ENCODE data around the gene PLA2G4A. TPM values are rescaled to one million over a fixed set of nuclear protein-coding genes. Genes with fewer than 3 reads are reported as not detected.

The PLA2G4A gene
- total and polyA plus RNA-seq, 2 donors (not counting 1 experiment from before 2014, with no cell fraction given): 2.8 to 5.8 TPM

DNA sequence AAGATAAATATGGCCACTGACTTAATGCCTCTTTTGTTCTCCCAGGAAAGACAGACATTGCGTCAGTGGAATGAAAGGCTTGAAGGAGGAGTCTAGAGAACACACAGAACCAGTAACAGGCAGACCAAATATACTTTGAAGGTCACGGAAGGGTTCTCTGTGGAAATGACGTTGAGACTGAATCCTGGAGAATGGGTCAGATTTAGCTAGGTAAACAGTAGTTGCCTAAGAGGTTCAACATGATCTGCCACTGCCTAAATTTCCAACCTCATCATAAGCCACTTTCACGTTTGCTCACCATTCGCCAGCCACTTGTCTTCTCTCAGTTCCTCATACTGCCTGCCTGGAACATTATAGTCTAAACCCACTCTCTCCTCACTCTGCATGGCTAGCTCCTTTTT is 20.5 kb downstream of the PLA2G4A start:
- Histone ChIP-seq H3K27ac (ENCODE audit: insufficient read depth, low read length) (no peak overlapping the region), H3K4me2 (ENCODE audit: extremely low read depth, insufficient read depth, low read length) (no peak overlapping the region), H3K36me3 (ENCODE audit: control insufficient read depth, insufficient read depth, low read length) (no peaks in the 10 kb centered on the region), H3K9me3 (ENCODE audit: control insufficient read depth, insufficient read depth, low read depth, low read length) (no peaks in the 10 kb centered on the region), H3K27me3 (ENCODE audit: control insufficient read depth, insufficient read depth, low read length) (no peaks in the 10 kb centered on the region), H4K20me1 (ENCODE audit: control insufficient read depth, extremely low read depth, insufficient read depth, low read length) (no peaks in the 10 kb centered on the region), H3K4me3 (replicated peaks in 1 of 4; ENCODE audit: control extremely low read depth in 1 of 4, insufficient read depth in 1 of 4, low read depth in 3 of 4, low read length in 4 of 4) (no peak overlapping the region), H3K9ac (ENCODE audit: insufficient read depth, low read length) (no peak overlapping the region), H2AFZ (ENCODE audit: low read length) (no peak overlapping the region), H3K4me1 (ENCODE audit: control insufficient read depth, extremely low read depth, insufficient read depth, low read length) (no peaks in the 10 kb centered on the region), H3K79me2 (ENCODE audit: control insufficient read depth, insufficient read depth, low read length) (no peaks in the 10 kb centered on the region)
- DNase-seq (ENCODE audit: low read depth in 2 of 2): no peak
- TF ChIP-seq EZH2 (IDR thresholded peaks at IDR 0.05; ENCODE audit: low read length, missing control alignments): no peak

DNA sequence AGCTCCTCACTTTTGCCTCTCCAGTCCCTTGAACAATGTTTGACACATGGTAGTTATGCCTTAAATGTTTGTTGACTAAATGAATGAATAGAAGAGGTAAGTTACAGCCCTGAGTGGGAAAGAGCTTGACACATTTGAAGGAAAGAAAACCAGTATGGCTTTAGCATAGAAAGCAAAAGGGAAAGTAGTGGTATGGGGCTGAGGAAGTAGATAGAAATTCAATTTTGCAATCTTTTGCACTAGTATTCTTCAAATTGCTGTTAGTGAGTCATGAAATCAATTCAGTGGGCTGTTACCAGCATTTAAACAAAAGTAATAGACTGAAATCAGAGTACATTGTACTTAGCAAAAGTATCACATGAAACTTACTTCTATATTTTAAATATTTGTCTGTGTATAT is 21.1 kb downstream of the PLA2G4A start:
- Histone ChIP-seq H3K36me3 (ENCODE audit: control insufficient read depth, insufficient read depth, low read length) (no peaks in the 10 kb centered on the region), H3K27me3 (ENCODE audit: control insufficient read depth, insufficient read depth, low read length) (no peaks in the 10 kb centered on the region), H3K9ac (ENCODE audit: insufficient read depth, low read length) (no peak overlapping the region), H3K4me2 (ENCODE audit: extremely low read depth, insufficient read depth, low read length) (no peak overlapping the region), H2AFZ (ENCODE audit: low read length) (no peak overlapping the region), H3K27ac (ENCODE audit: insufficient read depth, low read length) (no peak overlapping the region), H3K9me3 (ENCODE audit: control insufficient read depth, insufficient read depth, low read depth, low read length) (no peaks in the 10 kb centered on the region), H3K4me3 (replicated peaks in 1 of 4; ENCODE audit: control extremely low read depth in 1 of 4, insufficient read depth in 1 of 4, low read depth in 3 of 4, low read length in 4 of 4) (no peak overlapping the region), H3K79me2 (ENCODE audit: control insufficient read depth, insufficient read depth, low read length) (no peaks in the 10 kb centered on the region), H3K4me1 (ENCODE audit: control insufficient read depth, extremely low read depth, insufficient read depth, low read length) (no peaks in the 10 kb centered on the region), H4K20me1 (ENCODE audit: control insufficient read depth, extremely low read depth, insufficient read depth, low read length) (no peaks in the 10 kb centered on the region)
- peak in 1 of 2 donors; percentile 2 for DNase-seq (ENCODE audit: low read depth in 2 of 2)
- TF ChIP-seq, protein P1, sequence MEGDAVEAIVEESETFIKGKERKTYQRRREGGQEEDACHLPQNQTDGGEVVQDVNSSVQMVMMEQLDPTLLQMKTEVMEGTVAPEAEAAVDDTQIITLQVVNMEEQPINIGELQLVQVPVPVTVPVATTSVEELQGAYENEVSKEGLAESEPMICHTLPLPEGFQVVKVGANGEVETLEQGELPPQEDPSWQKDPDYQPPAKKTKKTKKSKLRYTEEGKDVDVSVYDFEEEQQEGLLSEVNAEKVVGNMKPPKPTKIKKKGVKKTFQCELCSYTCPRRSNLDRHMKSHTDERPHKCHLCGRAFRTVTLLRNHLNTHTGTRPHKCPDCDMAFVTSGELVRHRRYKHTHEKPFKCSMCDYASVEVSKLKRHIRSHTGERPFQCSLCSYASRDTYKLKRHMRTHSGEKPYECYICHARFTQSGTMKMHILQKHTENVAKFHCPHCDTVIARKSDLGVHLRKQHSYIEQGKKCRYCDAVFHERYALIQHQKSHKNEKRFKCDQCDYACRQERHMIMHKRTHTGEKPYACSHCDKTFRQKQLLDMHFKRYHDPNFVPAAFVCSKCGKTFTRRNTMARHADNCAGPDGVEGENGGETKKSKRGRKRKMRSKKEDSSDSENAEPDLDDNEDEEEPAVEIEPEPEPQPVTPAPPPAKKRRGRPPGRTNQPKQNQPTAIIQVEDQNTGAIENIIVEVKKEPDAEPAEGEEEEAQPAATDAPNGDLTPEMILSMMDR (conservative IDR thresholded peaks at IDR 0.05 in 1 of 2, IDR thresholded peaks at IDR 0.05 in 1 of 2; ENCODE audit: low read depth in 1 of 2, low read length in 2 of 2): no peak

DNA sequence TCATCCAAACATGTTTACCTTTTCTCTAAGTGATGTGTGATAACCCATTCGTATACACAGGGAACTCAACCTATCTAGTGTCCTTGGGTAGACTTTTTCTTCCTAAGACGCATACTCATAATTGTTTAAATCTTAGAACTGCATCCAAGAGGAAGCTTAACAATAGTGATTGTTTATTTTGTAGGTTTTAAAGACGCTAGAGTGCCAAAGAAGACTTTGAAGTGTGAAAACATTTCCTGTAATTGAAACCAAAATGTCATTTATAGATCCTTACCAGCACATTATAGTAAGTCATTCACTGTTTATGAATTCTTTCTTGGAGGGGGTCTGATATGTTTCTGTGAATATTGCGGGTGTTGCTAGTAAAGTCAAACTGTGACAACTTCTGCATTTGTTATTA is 25.4 kb downstream of the PLA2G4A start:
- Histone ChIP-seq H2AFZ (ENCODE audit: low read length) (no peak overlapping the region), H3K36me3 (ENCODE audit: control insufficient read depth, insufficient read depth, low read length) (no peaks in the 10 kb centered on the region), H3K4me1 (ENCODE audit: control insufficient read depth, extremely low read depth, insufficient read depth, low read length) (no peaks in the 10 kb centered on the region), H3K9ac (ENCODE audit: insufficient read depth, low read length) (no peak overlapping the region), H4K20me1 (ENCODE audit: control insufficient read depth, extremely low read depth, insufficient read depth, low read length) (no peaks in the 10 kb centered on the region), H3K79me2 (ENCODE audit: control insufficient read depth, insufficient read depth, low read length) (no peaks in the 10 kb centered on the region), H3K9me3 (ENCODE audit: control insufficient read depth, insufficient read depth, low read depth, low read length) (no peaks in the 10 kb centered on the region), H3K27me3 (ENCODE audit: control insufficient read depth, insufficient read depth, low read length) (no peaks in the 10 kb centered on the region), H3K4me3 (replicated peaks in 1 of 4; ENCODE audit: control extremely low read depth in 1 of 4, insufficient read depth in 1 of 4, low read depth in 3 of 4, low read length in 4 of 4) (no peak overlapping the region), H3K27ac (ENCODE audit: insufficient read depth, low read length) (no peak overlapping the region), H3K4me2 (ENCODE audit: extremely low read depth, insufficient read depth, low read length) (no peak overlapping the region)
- no peak for DNase-seq (ENCODE audit: low read depth in 2 of 2)
- TF ChIP-seq EZH2 (IDR thresholded peaks at IDR 0.05; ENCODE audit: low read length, missing control alignments): no peak
- TF ChIP-seq, protein P1 (conservative IDR thresholded peaks at IDR 0.05 in 1 of 2, IDR thresholded peaks at IDR 0.05 in 1 of 2; ENCODE audit: low read depth in 1 of 2, low read length in 2 of 2): no peak

Data from fibroblast of lung (primary cell).